Measurements from ENCODE around the gene LMF1.

LMF1 gene

GRCh38 chr16:923184-923583, 47.6 kb downstream of the LMF1 start:
- no peak overlapping the region for H3K4me3 Mint-ChIP-seq
- no peak for DNase-seq (ENCODE audit: low spot score)
- peaks cover 19% of the 10 kb centered on the region for H3K36me3 Mint-ChIP-seq (ENCODE audit: low read depth)
- peaks cover 12% of the 10 kb centered on the region for H3K9me3 Mint-ChIP-seq
- no peak overlapping the region for H3K27ac Mint-ChIP-seq
- no peaks in the 10 kb centered on the region for H3K4me1 Mint-ChIP-seq (ENCODE audit: low read depth)
- H3K27me3 Mint-ChIP-seq (ENCODE audit: low read depth) = no peaks in the 10 kb centered on the region

DNA sequence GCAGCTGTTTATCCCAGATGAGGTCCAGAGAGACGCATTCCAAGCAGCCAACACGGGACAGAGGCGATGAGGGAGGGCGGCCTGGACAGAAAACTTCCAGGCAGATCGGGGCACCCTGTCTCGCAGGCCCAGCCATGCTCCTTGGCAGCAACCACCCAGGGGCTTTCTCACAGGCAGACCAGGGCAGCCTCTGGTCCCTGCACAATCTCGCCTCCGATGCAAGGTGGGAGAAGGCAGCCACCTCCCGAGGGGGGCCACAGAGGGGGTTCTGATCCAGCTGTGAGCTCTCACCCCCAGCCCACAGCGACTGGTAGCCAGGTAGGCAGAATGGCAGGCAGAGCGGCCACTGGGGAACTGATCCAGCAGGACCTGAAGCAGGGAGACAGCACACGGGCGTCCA, 48.7 kb downstream of the LMF1 start:
- peaks cover 12% of the 10 kb centered on the region for H3K9me3 Mint-ChIP-seq
- no peak overlapping the region for H3K27ac Mint-ChIP-seq
- peaks cover 19% of the 10 kb centered on the region for H3K36me3 Mint-ChIP-seq (ENCODE audit: low read depth)
- H3K27me3 Mint-ChIP-seq (ENCODE audit: low read depth) = no peaks in the 10 kb centered on the region
- DNase-seq (ENCODE audit: low spot score) = no peak
- no peaks in the 10 kb centered on the region for H3K4me1 Mint-ChIP-seq (ENCODE audit: low read depth)
- H3K4me3 Mint-ChIP-seq = no peak overlapping the region

GRCh38 chr16:921321-921905, 49.4 kb downstream of the LMF1 start:
- H3K27ac Mint-ChIP-seq = no peak overlapping the region
- H3K4me1 Mint-ChIP-seq (ENCODE audit: low read depth) = no peaks in the 10 kb centered on the region
- peaks cover 11% of the 10 kb centered on the region for H3K9me3 Mint-ChIP-seq
- DNase-seq (ENCODE audit: low spot score) = no peak
- no peaks in the 10 kb centered on the region for H3K27me3 Mint-ChIP-seq (ENCODE audit: low read depth)
- no peak overlapping the region for H3K4me3 Mint-ChIP-seq
- peaks cover 19% of the 10 kb centered on the region for H3K36me3 Mint-ChIP-seq (ENCODE audit: low read depth)

GRCh38 chr16:920717-921116, 50.1 kb downstream of the LMF1 start:
- peaks cover 12% of the 10 kb centered on the region for H3K36me3 Mint-ChIP-seq (ENCODE audit: low read depth)
- no peaks in the 10 kb centered on the region for H3K4me1 Mint-ChIP-seq (ENCODE audit: low read depth)
- H3K27ac Mint-ChIP-seq = no peak overlapping the region
- no peaks in the 10 kb centered on the region for H3K27me3 Mint-ChIP-seq (ENCODE audit: low read depth)
- H3K4me3 Mint-ChIP-seq = no peak overlapping the region
- peaks cover 4% of the 10 kb centered on the region for H3K9me3 Mint-ChIP-seq
- no peak for DNase-seq (ENCODE audit: low spot score)

- Mint-ChIP-seq H3K27me3 (ENCODE audit: low read depth) (no peaks in the 10 kb centered on the region), H3K27ac (no peak overlapping the region), H3K4me3 (no peak overlapping the region), H3K4me1 (ENCODE audit: low read depth) (no peaks in the 10 kb centered on the region), H3K9me3 (peaks cover 4% of the 10 kb centered on the region), H3K36me3 (ENCODE audit: low read depth) (peaks cover 11% of the 10 kb centered on the region)
- no peak for DNase-seq (ENCODE audit: low spot score)
Observed at GRCh38 chr16:920051-920681, 50.6 kb downstream of the LMF1 start.

GRCh38 chr16:919658-920050, 51.1 kb downstream of the LMF1 start:
- Mint-ChIP-seq H3K4me1 (ENCODE audit: low read depth) (no peaks in the 10 kb centered on the region), H3K9me3 (peaks cover 4% of the 10 kb centered on the region), H3K27ac (no peak overlapping the region), H3K27me3 (ENCODE audit: low read depth) (no peaks in the 10 kb centered on the region), H3K4me3 (no peak overlapping the region), H3K36me3 (ENCODE audit: low read depth) (peaks cover 10% of the 10 kb centered on the region)
- DNase-seq (ENCODE audit: low spot score) = no peak

- Mint-ChIP-seq H3K27me3 (ENCODE audit: low read depth) (no peaks in the 10 kb centered on the region), H3K36me3 (ENCODE audit: low read depth) (peaks cover 9% of the 10 kb centered on the region), H3K4me3 (no peak overlapping the region), H3K4me1 (ENCODE audit: low read depth) (no peaks in the 10 kb centered on the region), H3K9me3 (peaks cover 4% of the 10 kb centered on the region), H3K27ac (no peak overlapping the region)
- no peak for DNase-seq (ENCODE audit: low spot score)
Observed at GRCh38 chr16:918741-919657, 51.8 kb downstream of the LMF1 start.

GRCh38 chr16:918068-918467, 52.7 kb downstream of the LMF1 start:
- DNase-seq (ENCODE audit: low spot score) = no peak

DNA sequence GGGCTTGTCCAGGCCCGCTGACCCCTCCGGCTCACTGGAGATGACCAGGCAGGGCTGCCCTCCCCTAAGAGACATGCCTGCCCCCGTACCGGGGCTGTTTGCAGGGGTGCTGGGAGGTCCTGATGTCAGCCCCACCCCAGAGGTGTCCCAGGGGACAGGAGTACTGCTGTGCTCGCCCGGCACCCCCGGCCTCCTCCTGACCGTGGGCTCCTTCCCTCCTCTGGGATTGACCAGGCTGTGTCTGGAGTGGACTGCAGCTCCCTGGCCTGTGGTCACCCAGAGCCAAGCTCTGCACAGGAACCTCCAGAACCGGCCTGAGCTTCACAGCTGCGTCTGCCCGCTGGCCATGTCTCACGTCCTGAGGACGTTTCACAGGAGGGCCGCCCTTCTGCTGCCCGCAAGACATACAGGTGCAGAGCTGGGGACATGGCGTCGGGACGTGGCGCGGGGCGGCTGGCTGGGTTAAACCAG, 53.2 kb downstream of the LMF1 start:
- no peak for DNase-seq (ENCODE audit: low spot score)
- Mint-ChIP-seq H3K27ac (no peak overlapping the region), H3K9me3 (peaks cover 4% of the 10 kb centered on the region), H3K36me3 (ENCODE audit: low read depth) (peaks cover 9% of the 10 kb centered on the region), H3K27me3 (ENCODE audit: low read depth) (no peaks in the 10 kb centered on the region), H3K4me1 (ENCODE audit: low read depth) (no peaks in the 10 kb centered on the region), H3K4me3 (no peak overlapping the region)

More at GRCh38 chr16:918068-918467, 52.7 kb downstream of the LMF1 start:
- H3K9me3 Mint-ChIP-seq = peaks cover 4% of the 10 kb centered on the region
- peaks cover 9% of the 10 kb centered on the region for H3K36me3 Mint-ChIP-seq (ENCODE audit: low read depth)
- H3K27me3 Mint-ChIP-seq (ENCODE audit: low read depth) = no peaks in the 10 kb centered on the region
- no peaks in the 10 kb centered on the region for H3K4me1 Mint-ChIP-seq (ENCODE audit: low read depth)
- H3K4me3 Mint-ChIP-seq = no peak overlapping the region
- H3K27ac Mint-ChIP-seq = no peak overlapping the region

- Mint-ChIP-seq H3K36me3 (ENCODE audit: low read depth) (no peaks in the 10 kb centered on the region), H3K9me3 (no peaks in the 10 kb centered on the region), H3K4me1 (ENCODE audit: low read depth) (no peaks in the 10 kb centered on the region), H3K4me3 (no peak overlapping the region), H3K27ac (no peak overlapping the region), H3K27me3 (ENCODE audit: low read depth) (no peaks in the 10 kb centered on the region)
- DNase-seq (ENCODE audit: low spot score) = no peak
Observed at GRCh38 chr16:916035-916799, 54.6 kb downstream of the LMF1 start.

DNA sequence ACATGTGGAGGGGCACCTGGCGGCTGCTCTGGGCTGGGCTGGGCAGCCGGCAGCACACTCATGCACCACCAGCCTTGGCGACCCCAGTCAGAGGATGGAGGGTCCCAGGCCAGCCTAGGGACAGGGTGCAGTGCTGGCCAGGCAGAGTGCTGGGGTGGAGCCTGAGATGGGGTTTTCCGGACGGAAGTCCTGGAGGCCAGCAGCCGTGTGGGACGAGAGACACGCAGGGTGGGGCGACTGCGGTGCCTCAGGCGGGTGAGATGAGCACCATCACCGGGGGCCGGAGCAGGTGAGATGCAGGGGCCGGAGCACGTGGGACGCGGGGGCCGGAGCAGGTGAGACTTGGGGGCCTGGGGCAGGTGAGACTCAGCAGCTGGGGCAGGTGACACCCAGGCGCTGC, 55.2 kb downstream of the LMF1 start:
- no peaks in the 10 kb centered on the region for H3K36me3 Mint-ChIP-seq (ENCODE audit: low read depth)
- no peaks in the 10 kb centered on the region for H3K4me1 Mint-ChIP-seq (ENCODE audit: low read depth)
- H3K9me3 Mint-ChIP-seq = no peaks in the 10 kb centered on the region
- DNase-seq (ENCODE audit: low spot score) = no peak
- no peak overlapping the region for H3K4me3 Mint-ChIP-seq
- H3K27ac Mint-ChIP-seq = no peak overlapping the region
- H3K27me3 Mint-ChIP-seq (ENCODE audit: low read depth) = no peaks in the 10 kb centered on the region

DNA sequence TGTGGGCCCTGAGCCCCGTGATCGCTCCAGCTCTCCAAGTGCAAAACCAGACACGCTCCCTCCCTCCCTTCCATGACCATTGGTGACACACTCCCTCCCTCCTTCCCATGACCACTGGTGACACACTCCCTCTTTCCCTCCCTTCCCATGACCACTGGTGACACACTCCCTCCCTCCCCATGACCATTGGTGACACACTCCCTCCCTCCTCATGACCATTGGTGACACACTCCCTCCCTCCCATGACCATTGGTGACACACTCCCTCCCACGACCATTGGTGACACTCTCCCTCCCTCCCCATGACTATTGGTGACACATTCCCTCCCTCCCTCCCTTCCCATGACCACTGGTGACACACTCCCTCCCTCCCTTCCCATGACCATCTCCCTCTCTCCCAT, 56.3 kb downstream of the LMF1 start:
- Mint-ChIP-seq H3K4me1 (ENCODE audit: low read depth) (no peaks in the 10 kb centered on the region), H3K4me3 (no peak overlapping the region), H3K9me3 (no peaks in the 10 kb centered on the region), H3K27me3 (ENCODE audit: low read depth) (no peaks in the 10 kb centered on the region), H3K27ac (no peak overlapping the region), H3K36me3 (ENCODE audit: low read depth) (peaks cover under 1% of the 10 kb centered on the region)
- DNase-seq (ENCODE audit: low spot score) = no peak

DNA sequence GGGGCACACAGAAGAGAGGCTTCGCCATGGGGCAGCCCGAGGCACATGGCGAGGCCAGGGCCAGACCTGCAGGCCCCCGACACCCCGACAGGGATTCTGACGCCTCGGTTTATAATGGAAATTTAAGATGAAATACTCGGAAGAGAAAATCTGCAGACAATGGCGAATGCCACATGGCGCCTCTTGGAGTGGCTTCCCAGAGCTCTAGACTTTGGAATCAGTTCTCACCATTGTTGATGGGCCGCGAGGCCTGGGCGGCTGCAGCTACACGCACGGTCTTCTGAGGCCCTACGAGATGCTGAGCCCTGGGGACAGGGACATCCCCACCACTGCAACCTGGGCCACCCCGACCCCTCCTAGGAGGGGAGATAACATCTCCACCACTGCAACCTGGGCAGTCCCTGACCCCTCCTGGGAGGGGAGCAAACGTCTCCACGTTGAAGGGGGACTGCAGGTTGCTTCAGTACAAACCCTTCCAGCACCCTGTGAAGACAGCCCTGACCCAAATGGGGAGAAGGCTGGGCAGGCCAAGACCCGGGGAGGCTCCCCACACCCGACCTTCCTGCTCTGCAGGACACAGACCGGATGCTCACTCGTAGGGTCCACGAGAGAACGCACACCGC, 56.9 kb downstream of the LMF1 start:
- H3K27ac Mint-ChIP-seq = no peak overlapping the region
- peaks cover 3% of the 10 kb centered on the region for H3K9me3 Mint-ChIP-seq
- H3K36me3 Mint-ChIP-seq (ENCODE audit: low read depth) = peaks cover 5% of the 10 kb centered on the region
- DNase-seq (ENCODE audit: low spot score) = no peak
- H3K4me1 Mint-ChIP-seq (ENCODE audit: low read depth) = no peaks in the 10 kb centered on the region
- no peaks in the 10 kb centered on the region for H3K27me3 Mint-ChIP-seq (ENCODE audit: low read depth)
- no peak overlapping the region for H3K4me3 Mint-ChIP-seq
